PC-3 (cell line): ENCODE measurements around the gene NDUFS7. TPM values are rescaled to one million over a fixed set of nuclear protein-coding genes. Genes with fewer than 3 reads are reported as not detected.

ENCODE experiments used
- ATAC-seq: fragments of 200-7000 bp; cut with Tn5 transposase; 2 replicates; pipeline ENCODE4 v1.9.1; 2020; ENCODE audit warnings: mild to moderate bottlenecking, moderate library complexity
- BruUV-seq: library from RNA; stranded (reverse); fragments of 400-500 nt; replicated peaks from 2 replicates; lab custom pipeline; 2021; lab: Mats Ljungman, UMichigan
- CTCF ChIA-PET: fragments of 300-600 bp; sonication (Branson Sonifier 250); formaldehyde crosslinking; loops from one replicate; lab custom pipeline; 2022; ENCODE audit warnings: antibody characterized with exemption; lab: Charles Lee
- POLR2A ChIA-PET: fragments of 300-600 bp; sonication (Branson Sonifier 250); formaldehyde crosslinking; loops from one replicate; lab custom pipeline; 2022; ENCODE audit warnings: antibody characterized with exemption; ENCODE audit not compliant: unreplicated experiment; lab: Charles Lee
- DNase-seq: peaks from one replicate; pipeline ENCODE4 v3.0.0-alpha.2; 2015
- H2AFZ ChIP-seq: fragments of 300-600 bp; sonication (generic); 2 replicates; pipeline ENCODE4 v1.6.0; 2016; ENCODE audit warnings: antibody characterized with exemption, low read length
- H3F3A ChIP-seq: fragments of 300-600 bp; sonication (generic); one replicate; pipeline ENCODE4 v1.6.0; 2017; ENCODE audit warnings: antibody characterized with exemption, low read length, control low read depth, mild to moderate bottlenecking; ENCODE audit not compliant: unreplicated experiment
- H3K27ac ChIP-seq: fragments of 300-600 bp; sonication (generic); 2 replicates; pipeline ENCODE4 v1.5.1; 2016; ENCODE audit warnings: mild to moderate bottlenecking, low read length
- H3K27me3 ChIP-seq: fragments of 300-600 bp; sonication (generic); 2 replicates; pipeline ENCODE4 v1.6.1; 2016; ENCODE audit warnings: low read length, mixed read lengths
- H3K36me3 ChIP-seq: fragments of 300-600 bp; sonication (generic); 2 replicates; pipeline ENCODE4 v1.6.1; 2016; ENCODE audit warnings: low read depth, mixed run types, low read length, mixed read lengths
- H3K4me1 ChIP-seq: fragments of 300-600 bp; sonication (generic); 2 replicates; pipeline ENCODE4 v1.5.1; 2016; ENCODE audit warnings: low read length; ENCODE audit not compliant: insufficient read depth
- H3K4me2 ChIP-seq: fragments of 300-600 bp; sonication (generic); 2 replicates; pipeline ENCODE4 v1.6.0; 2016; ENCODE audit warnings: low read length
- H3K4me3 ChIP-seq: fragments of 300-600 bp; sonication (generic); 2 replicates; pipeline ENCODE4 v1.5.1; 2016; ENCODE audit warnings: mild to moderate bottlenecking, low read length, mixed read lengths
- H3K79me2 ChIP-seq: fragments of 300-600 bp; sonication (generic); 2 replicates; pipeline ENCODE4 v1.6.1; 2017; ENCODE audit warnings: low read length, mixed read lengths
- H3K9ac ChIP-seq: fragments of 300-600 bp; sonication (generic); 2 replicates; pipeline ENCODE4 v1.6.0; 2016; ENCODE audit warnings: mild to moderate bottlenecking, low read length
- H3K9me2 ChIP-seq: fragments of 300-600 bp; sonication (generic); replicated peaks from 2 replicates; pipeline ENCODE4 v1.6.1; 2016; ENCODE audit warnings: mixed run types, low read length, mixed read lengths
- H3K9me3 ChIP-seq: fragments of 300-600 bp; sonication (generic); 2 replicates; pipeline ENCODE4 v1.6.1; 2016; ENCODE audit warnings: low read length, mixed read lengths
- H4K20me1 ChIP-seq: fragments of 300-600 bp; sonication (generic); 2 replicates; pipeline ENCODE4 v1.6.1; 2016; ENCODE audit warnings: low read length, mixed read lengths
- EZH2 ChIP-seq: fragments of 300-600 bp; sonication (generic); IDR thresholded peaks from one replicate; pipeline ENCODE4 v1.6.1; 2017; ENCODE audit warnings: antibody characterized with exemption, mild to moderate bottlenecking, low read length; ENCODE audit not compliant: unreplicated experiment
- EZH2phosphoT487 ChIP-seq: fragments of 300-600 bp; sonication (generic); IDR thresholded peaks from 2 replicates; pipeline ENCODE4 v1.6.1; 2018; ENCODE audit warnings: mild to moderate bottlenecking, antibody characterized with exemption, low read length, borderline replicate concordance
- intact Hi-C: fragments of 100-400 bp; cut with micrococcal nuclease; formaldehyde crosslinking; loops from 2 replicates; pipeline ENCODE4 v1.9.0; 2023
- total RNA-seq: library from RNA; depleted of rRNA; stranded (reverse); fragments of >200 nt; gene quantifications from 2 replicates; pipeline ENCODE4 v1.2.3, GENCODE V29; 2014
- TF ChIP-seq, protein P1 (sequence below): fragments of 300-600 bp; sonication (generic); conservative IDR thresholded peaks from 2 replicates; pipeline ENCODE4 v1.5.1; 2017; ENCODE audit warnings: antibody characterized with exemption, low read depth, mild to moderate bottlenecking, low read length

Gene NDUFS7
- total RNA-seq, 1 experiment from 2014 or later = 111 TPM

DNA sequence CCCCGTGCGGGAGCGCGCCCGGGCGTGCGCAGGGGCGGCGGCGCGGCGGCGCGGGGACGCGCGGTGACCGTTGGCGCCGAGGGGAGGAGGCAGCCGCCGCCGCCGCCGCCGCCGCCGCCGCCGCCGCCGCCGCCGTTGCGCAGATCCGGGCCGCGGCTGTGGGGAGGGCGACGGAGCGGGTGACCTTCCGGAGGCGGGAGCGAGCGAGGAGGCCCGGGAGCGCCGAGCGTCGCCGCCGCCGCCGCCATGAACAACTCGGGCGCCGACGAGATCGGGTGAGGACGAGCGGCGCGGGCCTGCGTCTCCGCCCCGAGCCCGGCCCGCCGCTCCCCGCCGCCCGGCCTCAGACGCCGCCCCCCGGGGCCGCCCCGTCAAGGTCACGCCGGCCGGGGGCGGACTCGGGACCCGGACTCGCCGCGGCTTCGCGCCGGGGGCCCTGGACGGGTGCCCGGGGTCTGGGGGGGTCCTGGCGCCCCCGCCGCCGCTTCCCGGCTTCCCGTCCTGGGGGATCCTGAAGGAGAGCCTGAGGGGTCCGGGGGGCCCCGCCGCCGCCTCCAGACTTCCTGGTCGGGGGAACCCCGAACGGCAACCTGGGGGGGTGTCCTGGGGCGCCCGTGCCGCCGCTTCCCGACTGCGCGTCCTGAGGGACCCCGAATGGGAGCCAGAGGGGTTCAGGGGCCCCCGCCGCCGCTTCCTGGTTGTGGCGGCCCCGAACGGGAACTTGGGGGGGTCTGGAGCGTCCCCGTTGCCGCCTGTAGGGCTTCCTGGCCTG, 24.0 kb downstream of the NDUFS7 start, which contains the start of gene DAZAP1:
Gene DAZAP1 (plus strand): TSS at position 59 of the 772 bp plus-strand sequence. CDS start 188 bp downstream, at position 247.
- intact Hi-C loops = no loop called here
- Histone ChIP-seq H3K9ac (peak within 1 kb of the TSS; percentile 100), H3K27ac (peak within 1 kb of the TSS; percentile 77), H2AFZ (peak within 1 kb of the TSS; percentile 75), H3F3A (no peaks in the 10 kb centered on the region), H3K9me2 (no peaks in the 10 kb centered on the region), H4K20me1 (peaks cover 34% of the 10 kb centered on the region), H3K79me2 (peaks cover 50% of the 10 kb centered on the region), H3K4me3 (peak within 1 kb of the TSS; percentile 80), H3K9me3 (no peaks in the 10 kb centered on the region), H3K4me1 (peaks cover 28% of the 10 kb centered on the region), H3K4me2 (peak within 1 kb of the TSS; percentile 90), H3K27me3 (no peaks in the 10 kb centered on the region), H3K36me3 (no peaks in the 10 kb centered on the region)
- no TSS peak for BruUV-seq
- DNase-seq (no peak), ATAC-seq (peak; percentile 9)
- TF ChIP-seq, protein P1, sequence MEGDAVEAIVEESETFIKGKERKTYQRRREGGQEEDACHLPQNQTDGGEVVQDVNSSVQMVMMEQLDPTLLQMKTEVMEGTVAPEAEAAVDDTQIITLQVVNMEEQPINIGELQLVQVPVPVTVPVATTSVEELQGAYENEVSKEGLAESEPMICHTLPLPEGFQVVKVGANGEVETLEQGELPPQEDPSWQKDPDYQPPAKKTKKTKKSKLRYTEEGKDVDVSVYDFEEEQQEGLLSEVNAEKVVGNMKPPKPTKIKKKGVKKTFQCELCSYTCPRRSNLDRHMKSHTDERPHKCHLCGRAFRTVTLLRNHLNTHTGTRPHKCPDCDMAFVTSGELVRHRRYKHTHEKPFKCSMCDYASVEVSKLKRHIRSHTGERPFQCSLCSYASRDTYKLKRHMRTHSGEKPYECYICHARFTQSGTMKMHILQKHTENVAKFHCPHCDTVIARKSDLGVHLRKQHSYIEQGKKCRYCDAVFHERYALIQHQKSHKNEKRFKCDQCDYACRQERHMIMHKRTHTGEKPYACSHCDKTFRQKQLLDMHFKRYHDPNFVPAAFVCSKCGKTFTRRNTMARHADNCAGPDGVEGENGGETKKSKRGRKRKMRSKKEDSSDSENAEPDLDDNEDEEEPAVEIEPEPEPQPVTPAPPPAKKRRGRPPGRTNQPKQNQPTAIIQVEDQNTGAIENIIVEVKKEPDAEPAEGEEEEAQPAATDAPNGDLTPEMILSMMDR = no peak
- TF ChIP-seq EZH2 (no peak), EZH2phosphoT487 (no peak)
- ChIA-PET POLR2A (no interaction called here), CTCF (no interaction called here)

DNA sequence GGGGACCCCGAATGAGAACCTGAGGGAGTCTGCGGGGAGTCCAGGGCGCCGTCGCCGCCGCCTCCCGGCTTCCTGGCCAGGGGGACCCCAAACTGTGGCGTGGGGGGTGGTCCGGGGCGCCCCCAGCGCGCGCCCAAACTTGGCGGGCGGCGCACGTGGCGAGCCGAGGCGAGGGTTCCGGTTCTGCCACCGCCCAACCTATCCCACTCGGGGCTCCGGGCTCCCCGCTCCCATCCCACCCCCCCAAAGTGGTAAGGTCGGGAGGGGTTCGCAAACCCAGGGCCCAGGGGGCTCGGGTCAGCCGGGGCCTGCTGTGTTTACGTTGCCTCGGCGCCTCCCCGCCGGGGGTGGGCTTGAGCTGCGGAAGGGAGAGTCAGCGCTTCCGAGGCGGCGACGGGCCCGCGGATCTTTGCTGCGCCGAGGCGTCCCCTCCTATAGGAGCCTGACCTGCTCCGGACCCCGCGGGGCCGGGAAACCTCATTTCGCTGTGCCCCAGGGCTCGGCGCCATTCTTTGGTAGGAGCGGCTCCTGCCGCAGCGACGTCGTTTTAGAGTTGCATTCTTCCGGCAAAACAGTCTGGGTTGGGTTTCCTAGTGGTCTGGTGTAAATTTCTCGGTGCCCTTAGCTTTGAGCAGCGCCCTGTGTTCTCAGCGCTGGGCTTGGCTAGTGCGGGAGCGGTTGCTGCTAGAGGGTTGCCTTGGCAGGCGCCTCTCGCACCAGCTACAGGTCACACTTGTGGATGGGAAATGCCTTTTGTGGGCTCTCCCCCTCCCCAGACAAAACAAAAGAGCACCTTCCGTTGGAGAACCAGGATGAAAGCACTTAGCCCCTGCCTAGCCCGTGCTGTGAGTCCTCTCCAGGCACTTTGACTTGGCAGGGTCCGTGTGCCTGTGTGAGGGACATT, 24.8 kb downstream of the NDUFS7 start:
- no peak for TF ChIP-seq EZH2phosphoT487
- TF ChIP-seq, protein P1 = no peak
- no peak for TF ChIP-seq EZH2
- H3K27ac ChIP-seq = peak overlapping the region; percentile 77
- CTCF ChIA-PET = no interaction called here
- H3K9me2 ChIP-seq = no peaks in the 10 kb centered on the region
- ATAC-seq (peak; percentile 21), DNase-seq (peak; percentile 22)
- H3F3A ChIP-seq = no peaks in the 10 kb centered on the region
- no peaks in the 10 kb centered on the region for H3K9me3 ChIP-seq
- peaks cover 58% of the 10 kb centered on the region for H3K79me2 ChIP-seq
- BruUV-seq = TSS peak; percentile 56
- peaks cover 34% of the 10 kb centered on the region for H4K20me1 ChIP-seq
- intact Hi-C loops = no loop called here
- POLR2A ChIA-PET = no interaction called here
- H3K9ac ChIP-seq = peak overlapping the region; percentile 100
- peaks cover 28% of the 10 kb centered on the region for H3K4me1 ChIP-seq
- peak overlapping the region; percentile 90 for H3K4me2 ChIP-seq
- H3K27me3 ChIP-seq = no peaks in the 10 kb centered on the region
- H2AFZ ChIP-seq = no peak overlapping the region
- peak overlapping the region; percentile 80 for H3K4me3 ChIP-seq
- H3K36me3 ChIP-seq = no peaks in the 10 kb centered on the region
